GM13976 (cell line): ENCODE results near the gene NPEPPS.
A peak's percentile ranks its signal among the peaks of the same experiment; 100 is the strongest.
"Not testable (repeated sequence)": the region's sequence is repeated elsewhere in the genome, so short reads cannot be mapped to it uniquely, and the experiment has no call there.

Source experiments
- DNase-seq: peaks from one replicate; pipeline ENCODE4 v3.0.0; 2012; ENCODE audit warnings: low spot score
- in situ Hi-C: fragments of 300-500 bp; cut with MboI; formaldehyde crosslinking; loops from one replicate; pipeline ENCODE4 v1.12.0; 2022; ENCODE audit warnings: low sequenced_read_pairs, mixed read lengths, inconsistent platforms; ENCODE audit not compliant: unreplicated experiment

Gene NPEPPS, protein sequence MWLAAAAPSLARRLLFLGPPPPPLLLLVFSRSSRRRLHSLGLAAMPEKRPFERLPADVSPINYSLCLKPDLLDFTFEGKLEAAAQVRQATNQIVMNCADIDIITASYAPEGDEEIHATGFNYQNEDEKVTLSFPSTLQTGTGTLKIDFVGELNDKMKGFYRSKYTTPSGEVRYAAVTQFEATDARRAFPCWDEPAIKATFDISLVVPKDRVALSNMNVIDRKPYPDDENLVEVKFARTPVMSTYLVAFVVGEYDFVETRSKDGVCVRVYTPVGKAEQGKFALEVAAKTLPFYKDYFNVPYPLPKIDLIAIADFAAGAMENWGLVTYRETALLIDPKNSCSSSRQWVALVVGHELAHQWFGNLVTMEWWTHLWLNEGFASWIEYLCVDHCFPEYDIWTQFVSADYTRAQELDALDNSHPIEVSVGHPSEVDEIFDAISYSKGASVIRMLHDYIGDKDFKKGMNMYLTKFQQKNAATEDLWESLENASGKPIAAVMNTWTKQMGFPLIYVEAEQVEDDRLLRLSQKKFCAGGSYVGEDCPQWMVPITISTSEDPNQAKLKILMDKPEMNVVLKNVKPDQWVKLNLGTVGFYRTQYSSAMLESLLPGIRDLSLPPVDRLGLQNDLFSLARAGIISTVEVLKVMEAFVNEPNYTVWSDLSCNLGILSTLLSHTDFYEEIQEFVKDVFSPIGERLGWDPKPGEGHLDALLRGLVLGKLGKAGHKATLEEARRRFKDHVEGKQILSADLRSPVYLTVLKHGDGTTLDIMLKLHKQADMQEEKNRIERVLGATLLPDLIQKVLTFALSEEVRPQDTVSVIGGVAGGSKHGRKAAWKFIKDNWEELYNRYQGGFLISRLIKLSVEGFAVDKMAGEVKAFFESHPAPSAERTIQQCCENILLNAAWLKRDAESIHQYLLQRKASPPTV

DNA sequence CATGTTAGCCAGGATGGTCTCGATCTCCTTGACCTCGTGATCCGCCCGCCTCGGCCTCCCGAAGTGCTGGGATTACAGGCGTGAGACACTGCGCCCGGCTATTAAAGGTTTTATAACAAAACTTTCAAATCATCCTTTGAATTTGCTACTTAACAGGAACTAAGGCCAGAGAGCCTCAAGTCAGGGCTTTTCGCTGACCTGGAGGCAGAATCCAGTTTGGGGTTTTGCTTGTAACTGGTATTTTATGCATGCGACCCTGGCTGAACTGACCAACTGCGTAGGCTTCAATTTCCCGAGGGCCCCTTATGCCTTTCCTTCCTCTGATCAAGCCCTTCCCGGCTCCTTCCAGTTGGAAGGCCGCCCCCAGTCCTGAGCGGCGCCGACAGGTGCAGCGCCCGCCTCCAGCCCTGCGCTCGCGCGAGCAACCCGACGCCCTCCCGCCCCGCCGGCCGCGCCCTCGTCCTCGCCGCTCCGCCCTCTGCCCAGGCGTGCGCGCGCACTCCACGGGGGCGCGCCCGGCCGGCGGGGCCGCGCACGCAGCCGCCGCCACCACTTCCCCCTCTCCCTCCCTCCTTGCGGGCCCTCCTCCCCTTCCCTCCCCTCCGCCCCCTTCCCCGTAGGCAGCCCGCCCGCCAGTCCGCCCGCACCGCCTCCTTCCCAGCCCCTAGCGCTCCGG, at the start of gene NPEPPS:
TSS of gene NPEPPS (plus strand) at position 552 of the 676 bp plus-strand sequence. CDS start 193 bp downstream, outside the sequence.
- in situ Hi-C loops = not testable (repeated sequence)
- peak; percentile 85 for DNase-seq

DNA sequence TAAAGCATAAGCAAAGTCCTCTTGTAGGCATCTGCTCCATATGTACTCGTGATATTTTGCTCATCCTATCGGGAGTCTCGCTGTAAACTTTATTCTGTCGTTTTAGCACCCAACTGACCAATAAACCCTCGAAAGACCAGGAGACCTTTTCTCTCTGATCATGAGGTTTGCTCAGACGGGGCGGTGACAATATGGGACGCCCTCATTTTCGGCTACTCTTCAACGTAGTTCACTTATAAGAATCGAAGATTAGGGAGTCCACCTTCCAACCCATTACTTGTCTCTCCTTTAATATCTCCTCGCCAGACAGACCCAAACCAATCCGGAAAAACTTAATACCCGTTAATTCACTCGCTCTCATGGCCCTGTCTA, 39.1 kb upstream of the NPEPPS start:
- DNase-seq, in situ Hi-C loops: not testable (repeated sequence)

DNA sequence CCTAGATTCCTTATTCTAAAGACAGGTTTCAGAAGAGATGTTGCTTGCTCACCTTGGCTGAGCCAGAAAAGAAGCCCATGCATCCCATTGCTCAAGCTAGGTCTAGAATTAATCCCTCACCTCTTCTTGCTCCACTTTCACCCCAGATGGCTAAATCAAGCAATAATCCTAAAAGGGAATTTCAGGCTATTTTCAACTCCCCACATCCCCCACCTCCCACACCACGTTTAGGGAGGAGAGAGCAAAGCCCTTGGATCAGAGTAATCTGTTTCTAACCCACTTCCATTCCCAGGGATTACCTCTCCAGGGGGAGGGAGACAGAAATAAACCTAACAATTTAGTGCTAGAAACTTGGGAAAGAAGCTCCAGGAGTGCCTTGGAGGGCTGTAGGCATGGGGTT, 31.8 kb upstream of the NPEPPS start:
- DNase-seq, in situ Hi-C loops: not testable (repeated sequence)

DNA sequence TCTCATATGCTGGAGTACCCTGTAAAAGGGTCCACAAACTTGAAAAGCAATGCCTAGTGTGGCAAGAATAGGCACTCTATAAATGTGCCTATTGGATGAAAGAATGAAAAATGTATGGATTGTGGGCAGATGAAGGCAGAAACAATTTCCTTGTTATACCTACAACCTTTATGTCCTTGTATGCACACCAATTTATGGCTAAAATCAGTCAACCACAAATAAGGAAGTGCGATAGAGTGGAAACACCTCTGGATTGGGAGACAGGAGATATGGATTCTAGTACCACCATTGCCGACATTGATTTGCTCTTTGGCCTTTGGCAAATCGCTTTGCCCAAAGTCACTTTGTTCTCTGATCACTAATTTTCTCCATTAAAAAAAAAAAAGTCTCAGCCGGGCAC, 31.4 kb upstream of the NPEPPS start:
- in situ Hi-C loops = not testable (repeated sequence)
- DNase-seq = peak; percentile 0

DNA sequence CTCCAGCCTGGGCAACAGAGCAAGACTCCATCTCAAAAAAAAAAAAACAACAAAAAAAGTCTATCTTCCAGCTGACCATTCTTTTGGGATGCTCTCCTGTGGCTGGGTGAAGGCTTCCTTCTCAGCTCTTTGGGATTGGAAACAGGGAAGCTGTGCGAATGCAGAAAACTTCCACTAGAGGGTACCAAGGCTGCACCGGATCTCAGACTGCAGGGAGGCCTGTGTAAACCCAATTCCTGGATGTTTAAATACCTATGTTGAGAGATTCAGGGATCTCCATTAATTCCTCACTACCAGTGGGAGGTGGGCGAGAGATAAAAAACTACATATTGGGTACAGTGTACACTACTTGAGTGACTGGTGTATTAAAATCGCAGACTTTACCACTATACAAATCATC, 30.3 kb upstream of the NPEPPS start:
- in situ Hi-C loops = not testable (repeated sequence)

DNA sequence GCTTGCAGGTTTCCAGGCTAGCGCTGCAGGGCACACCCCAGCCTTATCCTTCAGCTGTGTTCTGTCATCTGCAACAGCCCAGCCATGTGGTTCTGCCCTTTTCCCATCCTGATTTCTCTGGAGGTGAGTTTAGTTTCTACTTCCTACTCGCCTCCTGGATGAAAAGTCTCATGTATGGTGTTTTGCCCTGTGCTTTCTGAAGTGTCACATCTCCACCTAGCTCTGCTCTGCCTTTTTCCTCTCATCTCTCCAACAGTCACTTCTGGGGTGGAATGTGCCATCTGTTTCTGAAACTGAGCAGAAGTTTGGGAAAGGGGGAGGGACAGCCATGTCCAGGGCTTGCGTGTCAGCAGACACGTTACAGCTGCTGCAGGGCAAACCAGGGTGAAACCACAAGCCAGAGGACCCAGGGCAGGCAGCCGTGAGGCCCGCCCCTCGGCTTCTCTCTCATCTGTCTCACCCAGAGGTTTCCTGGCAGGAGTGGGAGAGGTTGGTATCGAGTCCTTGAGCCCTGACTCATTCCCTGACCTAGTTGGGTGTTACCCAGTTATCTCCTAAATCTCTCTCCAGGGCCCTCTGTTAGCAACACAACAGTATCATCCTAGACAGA, 28.7 kb upstream of the NPEPPS start:
- in situ Hi-C loops, DNase-seq: not testable (repeated sequence)

More for the DNA sequence above, 30.3 kb upstream of the NPEPPS start:
- peak; percentile 1 for DNase-seq

DNA sequence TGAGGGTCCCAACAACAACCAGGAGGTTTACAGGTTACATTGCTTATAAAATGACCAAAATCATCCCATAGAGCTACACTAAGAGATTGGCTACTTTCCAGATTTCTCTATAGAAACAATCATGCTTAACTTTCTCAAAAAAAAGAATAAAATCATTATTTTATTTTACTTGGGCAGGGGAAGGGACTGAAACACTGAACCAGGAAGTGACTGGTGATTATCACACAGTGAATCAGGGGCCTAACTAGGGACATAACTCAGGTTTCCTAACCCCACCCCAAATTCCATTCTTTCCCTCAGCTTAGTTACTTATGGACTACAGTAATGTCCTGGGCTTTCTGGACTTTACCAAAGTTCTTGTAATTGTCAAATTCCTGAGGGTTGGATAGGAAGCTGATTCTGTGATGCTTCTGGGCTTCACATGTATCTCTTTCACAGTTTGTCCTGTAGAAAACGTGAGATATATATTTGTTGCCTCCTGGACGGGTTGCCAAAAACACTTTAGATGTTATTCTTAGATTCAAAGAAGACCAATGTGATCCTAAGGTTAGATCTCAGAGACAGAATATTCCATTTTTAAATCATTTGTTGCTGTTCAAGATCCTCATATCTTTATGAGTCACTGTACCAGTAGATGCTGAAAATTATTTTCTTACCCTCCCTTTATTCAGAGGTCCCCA, 28.0 kb upstream of the NPEPPS start:
- in situ Hi-C loops, DNase-seq: not testable (repeated sequence)

DNA sequence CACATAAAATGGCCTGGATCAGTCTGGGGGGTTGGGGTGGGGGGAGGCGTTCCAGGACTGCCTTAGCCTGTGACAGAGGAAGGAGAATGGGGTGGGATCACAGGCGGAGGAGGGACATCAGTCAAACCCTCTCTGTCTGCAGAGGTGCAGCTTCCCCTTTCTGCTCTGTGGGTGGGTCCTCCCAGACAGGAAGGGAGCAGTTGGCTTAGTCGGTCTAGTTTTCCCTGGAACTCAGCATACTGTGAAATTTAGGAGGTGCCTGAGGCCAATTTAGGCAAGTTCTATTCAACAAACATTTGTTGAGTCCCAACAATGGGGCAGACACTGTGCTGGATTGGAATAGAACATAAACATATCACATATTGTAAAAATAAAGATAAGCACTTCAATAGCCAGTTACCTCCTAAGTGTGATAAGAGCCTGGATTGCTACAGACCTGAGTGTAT, 19.2 kb upstream of the NPEPPS start:
- in situ Hi-C loops, DNase-seq: not testable (repeated sequence)

DNA sequence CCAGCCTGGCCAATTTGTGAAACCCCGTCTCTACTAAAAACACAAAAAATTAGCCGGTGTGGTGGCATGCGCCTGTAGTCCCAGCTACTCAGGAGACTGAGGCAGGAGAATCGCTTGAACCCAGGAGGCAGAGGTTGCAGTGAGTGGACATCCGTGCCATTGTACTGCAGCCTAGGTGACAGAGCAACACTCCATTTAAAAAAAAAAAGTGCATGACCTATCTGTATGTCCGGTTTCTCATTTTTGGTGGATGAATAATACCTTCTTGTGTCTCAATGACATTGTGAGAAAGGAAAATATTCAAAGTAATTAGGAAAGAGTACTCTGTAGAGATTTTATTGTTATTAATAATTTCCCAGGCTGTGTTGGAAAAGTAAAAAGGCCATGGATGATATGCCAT, 17.6 kb upstream of the NPEPPS start:
- DNase-seq, in situ Hi-C loops: not testable (repeated sequence)

DNA sequence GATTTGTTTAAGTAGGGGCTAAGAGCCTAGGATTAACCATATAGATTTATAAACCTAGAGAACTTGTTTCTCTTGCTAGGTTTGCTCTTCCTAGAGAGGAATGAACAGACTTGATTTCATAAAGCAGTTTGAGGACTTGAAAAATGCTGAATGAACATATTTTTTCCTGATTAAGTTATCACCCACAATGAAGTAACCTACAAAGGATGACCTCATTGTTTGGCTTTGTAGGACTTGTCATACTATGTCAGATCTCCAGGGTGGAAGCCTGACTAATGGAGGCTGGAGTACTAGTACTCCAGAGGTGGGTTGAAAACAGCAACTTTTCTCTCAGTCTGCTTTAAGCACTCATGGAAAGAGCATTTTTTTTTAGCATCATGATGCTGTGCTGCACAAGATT, 12.0 kb upstream of the NPEPPS start:
- DNase-seq, in situ Hi-C loops: not testable (repeated sequence)

DNA sequence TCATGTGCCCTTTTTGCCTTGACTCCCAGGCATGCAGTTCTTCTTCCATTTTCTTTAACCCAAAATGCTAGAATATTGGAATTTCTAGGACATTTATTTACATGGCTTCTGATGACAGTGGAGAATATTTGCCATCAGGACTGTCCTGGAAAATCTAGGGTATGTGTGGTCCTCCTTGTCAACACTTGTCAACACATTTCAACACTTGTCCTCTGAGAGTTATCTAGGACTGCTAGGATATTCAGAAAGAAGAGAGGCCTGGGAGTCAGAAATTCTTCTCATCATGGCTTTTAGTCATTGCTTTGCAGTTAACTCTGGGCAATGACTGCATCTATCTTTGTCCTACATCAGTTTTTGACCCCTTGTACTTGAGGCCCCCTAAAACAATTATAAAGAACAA, 11.5 kb upstream of the NPEPPS start:
- DNase-seq, in situ Hi-C loops: not testable (repeated sequence)

DNA sequence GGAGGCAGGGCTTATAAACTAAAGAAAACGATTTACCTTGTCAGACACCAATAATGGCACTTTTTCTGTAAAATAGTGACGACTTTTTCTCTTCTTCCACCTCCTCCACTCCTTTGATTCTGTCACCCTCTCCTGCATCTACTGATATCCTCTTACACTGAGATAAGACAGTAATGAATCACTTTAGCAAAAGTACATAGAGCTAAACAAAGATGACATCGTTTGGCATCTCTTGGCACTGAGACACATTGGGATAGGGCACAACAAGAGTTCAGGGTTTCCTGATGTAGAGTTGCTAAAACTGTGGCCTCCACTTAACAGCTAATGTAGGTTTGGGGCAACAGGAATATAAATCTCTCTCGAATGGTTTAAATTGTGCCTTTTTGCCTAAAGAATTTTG, 10.6 kb upstream of the NPEPPS start:
- DNase-seq, in situ Hi-C loops: not testable (repeated sequence)

DNA sequence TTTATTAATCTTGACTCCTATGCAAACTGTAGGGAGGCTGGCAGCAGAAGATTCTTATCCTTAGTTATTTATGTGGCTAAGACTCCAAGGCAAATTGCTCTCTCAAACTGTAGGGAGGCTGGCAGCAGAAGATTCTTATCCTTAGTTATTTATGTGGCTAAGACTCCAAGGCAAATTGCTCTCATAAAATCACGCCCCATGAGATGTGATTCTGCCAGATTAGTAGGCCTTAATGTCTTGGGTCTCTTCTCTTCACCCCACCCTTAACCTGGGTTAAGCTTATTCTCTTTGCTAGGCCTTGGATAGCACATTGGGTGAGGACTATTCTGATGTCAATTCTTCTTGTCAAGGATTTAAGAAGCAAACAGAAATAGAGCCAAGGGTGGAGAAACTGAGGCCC, 9.5 kb upstream of the NPEPPS start:
- DNase-seq, in situ Hi-C loops: not testable (repeated sequence)

DNA sequence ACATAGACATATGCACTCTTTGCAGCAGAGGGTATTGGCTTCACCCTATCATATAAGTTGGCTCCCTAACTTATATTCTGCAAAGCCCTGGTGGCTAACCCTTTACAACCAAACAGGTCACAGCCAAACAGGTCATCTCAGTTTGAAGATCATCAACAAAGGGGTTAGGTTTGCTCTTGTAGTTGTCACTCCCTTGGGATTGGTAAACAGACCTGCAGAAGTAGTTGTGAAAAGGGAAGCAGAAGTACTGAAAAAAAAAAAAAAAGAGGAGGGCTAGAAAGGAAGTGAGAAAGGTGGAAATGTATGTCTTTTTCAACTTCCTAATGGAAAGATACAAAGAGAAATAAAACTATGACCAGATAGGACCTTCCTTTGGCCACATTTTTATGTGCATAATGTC, 8.6 kb upstream of the NPEPPS start:
- DNase-seq, in situ Hi-C loops: not testable (repeated sequence)

DNA sequence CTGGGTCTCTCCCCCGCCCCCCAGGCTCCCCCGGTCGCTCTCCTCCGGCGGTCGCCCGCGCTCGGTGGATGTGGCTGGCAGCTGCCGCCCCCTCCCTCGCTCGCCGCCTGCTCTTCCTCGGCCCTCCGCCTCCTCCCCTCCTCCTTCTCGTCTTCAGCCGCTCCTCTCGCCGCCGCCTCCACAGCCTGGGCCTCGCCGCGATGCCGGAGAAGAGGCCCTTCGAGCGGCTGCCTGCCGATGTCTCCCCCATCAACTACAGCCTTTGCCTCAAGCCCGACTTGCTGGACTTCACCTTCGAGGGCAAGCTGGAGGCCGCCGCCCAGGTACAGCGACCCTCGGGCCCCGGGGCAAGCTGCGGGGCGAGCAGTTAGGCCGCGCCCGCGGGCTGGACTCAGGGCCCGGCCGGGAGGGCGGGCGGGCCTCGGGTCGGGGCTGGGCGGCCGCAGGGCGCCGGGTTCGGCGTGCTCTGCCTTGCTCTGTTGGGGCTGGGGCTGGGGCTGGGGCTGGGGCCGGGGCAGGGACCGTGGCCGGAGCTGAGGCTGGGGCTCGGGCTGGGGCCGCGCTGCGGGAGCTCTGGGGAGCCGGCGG, 419 bp downstream of the NPEPPS start:
- peak; percentile 28 for DNase-seq
- in situ Hi-C loops = not testable (repeated sequence)

DNA sequence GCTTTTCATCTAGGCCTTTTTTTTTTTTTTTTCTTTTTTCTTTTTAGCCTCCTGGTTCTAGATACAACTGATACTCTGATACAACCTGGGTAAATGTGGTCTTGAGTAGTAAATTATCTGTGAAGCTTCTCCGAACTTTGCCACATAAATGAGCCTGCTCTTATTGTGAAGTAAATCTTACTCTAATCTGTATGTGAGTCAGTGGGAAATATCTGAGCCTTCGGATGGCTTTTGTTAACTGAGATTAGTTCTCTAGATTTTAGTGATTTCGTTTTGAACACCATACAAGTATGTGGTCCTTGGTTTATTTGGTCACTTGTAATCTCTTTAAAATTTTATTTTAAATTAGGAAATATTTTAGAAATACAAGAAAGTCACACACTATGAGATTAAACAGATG, 8.2 kb downstream of the NPEPPS start:
- in situ Hi-C loops, DNase-seq: not testable (repeated sequence)

DNA sequence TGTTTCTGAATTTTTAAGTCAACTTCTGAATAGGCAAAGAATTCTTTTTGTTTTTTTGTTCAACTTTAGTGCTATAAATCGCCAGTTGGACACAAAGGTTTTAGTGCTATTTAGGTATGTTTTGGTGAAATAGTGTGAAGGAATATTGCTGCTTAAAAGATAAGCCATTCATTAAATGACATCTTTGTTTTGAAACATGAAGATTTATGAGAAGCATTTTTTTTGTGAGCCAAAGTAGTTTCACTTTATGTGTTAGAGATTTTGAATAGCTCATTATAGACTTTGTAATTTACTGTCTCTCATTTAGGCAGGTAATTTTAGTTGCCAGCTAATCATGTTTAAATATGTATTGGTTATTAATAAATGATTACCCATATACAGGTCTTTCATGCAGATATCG, 10.8 kb downstream of the NPEPPS start:
- DNase-seq, in situ Hi-C loops: not testable (repeated sequence)
